Upper lobe of left lung (tissue), 4 donors: ENCODE results near the gene AGO3.

Experiments used
- EP300 ChIP-seq, 4 donors: sonication (generic); formaldehyde crosslinking; IDR thresholded peaks; one replicate each; pipeline ENCODE4 v1.5.1; 2017; ENCODE audit warnings: antibody characterized with exemption in 4 of 4, control low read depth in 2 of 4
- TF ChIP-seq, protein P1 (sequence below), 6 experiments: fragments of 450-650 bp in 4 of 6; fragments of 200-600 bp in 2 of 6; sonication (generic) in 2 of 6; IDR thresholded peaks; one replicate each; pipeline ENCODE4 v1.5.1; 2016 to 2019; ENCODE audit warnings: antibody characterized with exemption in 6 of 6

DNA sequence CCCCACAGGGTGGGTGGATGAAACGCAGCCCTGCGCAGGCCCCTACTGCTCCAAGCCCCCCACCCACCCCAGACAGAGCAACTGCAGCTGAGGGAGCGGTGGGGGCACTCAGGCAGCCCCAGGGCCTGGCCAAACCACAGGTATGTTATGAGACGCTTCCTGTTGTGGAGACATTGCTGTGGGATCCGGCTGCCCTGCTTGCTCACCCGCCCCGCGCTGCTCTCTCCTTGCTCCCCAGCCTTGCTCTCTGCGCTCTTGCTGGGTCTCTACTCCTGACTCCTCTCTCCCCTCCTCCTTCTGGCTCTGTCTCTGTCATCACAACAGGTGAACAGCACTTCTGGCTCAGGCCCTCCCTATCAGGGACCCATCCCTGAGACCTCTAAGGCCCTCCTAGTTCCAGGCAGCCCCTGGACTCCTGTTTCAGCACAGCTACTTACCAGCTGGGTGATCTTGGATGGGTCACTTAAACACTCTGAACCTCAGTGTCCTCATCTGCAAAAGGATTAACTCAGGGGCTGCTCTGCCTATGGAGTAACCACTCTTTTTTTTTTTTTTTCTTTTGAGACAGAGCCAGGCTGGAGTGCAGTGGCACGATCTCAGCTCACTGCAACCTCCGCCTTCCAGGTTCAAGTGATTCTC, 178.3 kb downstream of the AGO3 start:
- TF ChIP-seq, protein P1, sequence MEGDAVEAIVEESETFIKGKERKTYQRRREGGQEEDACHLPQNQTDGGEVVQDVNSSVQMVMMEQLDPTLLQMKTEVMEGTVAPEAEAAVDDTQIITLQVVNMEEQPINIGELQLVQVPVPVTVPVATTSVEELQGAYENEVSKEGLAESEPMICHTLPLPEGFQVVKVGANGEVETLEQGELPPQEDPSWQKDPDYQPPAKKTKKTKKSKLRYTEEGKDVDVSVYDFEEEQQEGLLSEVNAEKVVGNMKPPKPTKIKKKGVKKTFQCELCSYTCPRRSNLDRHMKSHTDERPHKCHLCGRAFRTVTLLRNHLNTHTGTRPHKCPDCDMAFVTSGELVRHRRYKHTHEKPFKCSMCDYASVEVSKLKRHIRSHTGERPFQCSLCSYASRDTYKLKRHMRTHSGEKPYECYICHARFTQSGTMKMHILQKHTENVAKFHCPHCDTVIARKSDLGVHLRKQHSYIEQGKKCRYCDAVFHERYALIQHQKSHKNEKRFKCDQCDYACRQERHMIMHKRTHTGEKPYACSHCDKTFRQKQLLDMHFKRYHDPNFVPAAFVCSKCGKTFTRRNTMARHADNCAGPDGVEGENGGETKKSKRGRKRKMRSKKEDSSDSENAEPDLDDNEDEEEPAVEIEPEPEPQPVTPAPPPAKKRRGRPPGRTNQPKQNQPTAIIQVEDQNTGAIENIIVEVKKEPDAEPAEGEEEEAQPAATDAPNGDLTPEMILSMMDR (IDR thresholded peaks at IDR 0.05), result no peak
- no peak for TF ChIP-seq EP300 (IDR thresholded peaks at IDR 0.05)
